Measurements from ENCODE around the gene OR2AG2. TPM values are rescaled to one million over a fixed set of nuclear protein-coding genes. Genes with fewer than 3 reads are reported as not detected.
A peak's percentile ranks its signal among the peaks of the same experiment; 100 is the strongest.

Gene OR2AG2
- total RNA-seq, 1 donor from 2014 or later = 0.41 TPM

DNA sequence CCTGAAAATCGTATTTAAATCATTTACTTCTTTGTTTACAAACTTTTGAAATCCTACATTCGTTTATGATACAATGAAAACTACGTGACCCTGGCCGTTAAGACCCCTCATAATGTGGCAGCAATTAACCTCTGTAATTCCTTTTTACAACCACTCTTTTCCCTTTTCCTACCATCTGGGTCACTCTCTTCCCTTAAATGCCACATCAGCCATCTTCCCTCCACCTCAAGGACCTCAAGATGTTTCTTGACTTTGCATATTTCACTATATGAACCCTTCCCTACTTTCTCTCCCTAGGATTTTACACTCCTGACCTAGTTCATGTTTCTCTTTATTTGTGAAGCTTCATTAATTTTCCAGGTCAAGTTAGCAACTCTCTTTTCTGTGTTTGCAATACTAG, 26.8 kb downstream of the OR2AG2 start:
- FAIRE-seq = no peak
- DNase-seq (ENCODE audit: low spot score in 2 of 2) = no peak

DNA sequence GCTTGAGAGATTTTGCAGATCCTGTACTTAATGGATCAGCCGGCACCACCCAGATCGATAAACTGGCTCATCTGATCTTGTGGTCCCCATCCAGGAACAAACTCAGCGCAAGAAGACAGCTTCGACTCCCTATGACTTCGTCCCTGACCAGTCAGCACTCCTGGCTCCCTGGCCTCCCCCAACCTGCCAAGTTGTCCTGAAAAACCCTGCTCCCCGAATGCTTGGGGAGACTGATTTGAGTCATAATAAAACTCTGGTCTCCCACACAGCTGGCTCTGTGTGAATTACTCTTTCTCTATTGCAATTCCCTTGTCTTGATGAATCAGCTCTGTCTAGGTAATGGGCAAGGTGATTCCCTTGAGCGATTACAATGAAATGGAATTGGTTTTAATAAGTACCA, 29.5 kb downstream of the OR2AG2 start:
- DNase-seq (ENCODE audit: low spot score in 2 of 2) = no peak
- no peak for FAIRE-seq

GRCh38 chr11:6738590-6738989, 33.2 kb downstream of the OR2AG2 start:
- no peak for DNase-seq (ENCODE audit: low spot score in 2 of 2)
- FAIRE-seq = no peak

GRCh38 chr11:6737872-6738466, 33.8 kb downstream of the OR2AG2 start:
- FAIRE-seq (no peak), DNase-seq (ENCODE audit: low spot score in 2 of 2) (peak in 1 of 2 donors; percentile 16)

GRCh38 chr11:6736495-6737121, 35.2 kb downstream of the OR2AG2 start:
- FAIRE-seq (no peak), DNase-seq (ENCODE audit: low spot score in 2 of 2) (no peak)

DNA sequence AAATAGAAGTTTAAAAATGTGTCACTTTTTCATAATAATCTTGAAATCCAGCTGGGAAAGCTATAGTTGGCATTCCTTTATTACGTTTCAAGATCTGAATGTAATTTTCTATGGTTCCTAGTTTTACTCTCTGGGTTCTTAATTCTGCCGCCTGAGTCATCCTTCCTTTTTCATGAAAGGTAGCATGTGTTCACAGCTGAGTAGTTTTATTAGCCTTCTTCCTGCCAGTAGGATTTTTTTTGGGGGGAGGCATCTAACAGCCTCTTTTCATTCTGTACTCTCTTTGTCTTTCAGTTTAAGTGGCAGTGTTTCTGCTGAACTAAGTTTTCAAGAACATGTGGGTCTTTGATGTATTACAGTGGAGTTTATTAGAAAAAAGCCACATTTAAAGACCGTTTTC, 36.5 kb downstream of the OR2AG2 start:
- DNase-seq (ENCODE audit: low spot score in 2 of 2) = no peak
- no peak for FAIRE-seq

DNA sequence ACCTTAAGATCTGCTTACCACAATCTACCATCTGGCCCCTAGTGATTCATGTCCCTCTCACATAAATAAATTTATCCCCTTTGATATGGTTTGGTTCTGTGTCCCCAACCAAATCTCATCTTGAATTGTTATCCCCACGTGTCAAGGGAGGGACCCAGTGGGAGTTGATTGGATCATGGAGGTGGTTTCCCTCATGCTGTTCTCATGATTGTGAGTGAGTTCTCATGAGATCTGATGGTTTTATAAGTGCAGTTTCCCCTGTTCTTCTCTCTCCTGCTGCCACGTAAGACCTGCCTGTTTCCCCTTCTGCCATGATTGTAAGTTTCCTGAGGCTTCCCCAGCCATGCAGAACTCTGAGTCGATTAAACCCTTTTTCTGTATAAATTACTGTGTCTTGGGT, 37.2 kb downstream of the OR2AG2 start:
- DNase-seq (ENCODE audit: low spot score in 2 of 2) (no peak), FAIRE-seq (no peak)

DNA sequence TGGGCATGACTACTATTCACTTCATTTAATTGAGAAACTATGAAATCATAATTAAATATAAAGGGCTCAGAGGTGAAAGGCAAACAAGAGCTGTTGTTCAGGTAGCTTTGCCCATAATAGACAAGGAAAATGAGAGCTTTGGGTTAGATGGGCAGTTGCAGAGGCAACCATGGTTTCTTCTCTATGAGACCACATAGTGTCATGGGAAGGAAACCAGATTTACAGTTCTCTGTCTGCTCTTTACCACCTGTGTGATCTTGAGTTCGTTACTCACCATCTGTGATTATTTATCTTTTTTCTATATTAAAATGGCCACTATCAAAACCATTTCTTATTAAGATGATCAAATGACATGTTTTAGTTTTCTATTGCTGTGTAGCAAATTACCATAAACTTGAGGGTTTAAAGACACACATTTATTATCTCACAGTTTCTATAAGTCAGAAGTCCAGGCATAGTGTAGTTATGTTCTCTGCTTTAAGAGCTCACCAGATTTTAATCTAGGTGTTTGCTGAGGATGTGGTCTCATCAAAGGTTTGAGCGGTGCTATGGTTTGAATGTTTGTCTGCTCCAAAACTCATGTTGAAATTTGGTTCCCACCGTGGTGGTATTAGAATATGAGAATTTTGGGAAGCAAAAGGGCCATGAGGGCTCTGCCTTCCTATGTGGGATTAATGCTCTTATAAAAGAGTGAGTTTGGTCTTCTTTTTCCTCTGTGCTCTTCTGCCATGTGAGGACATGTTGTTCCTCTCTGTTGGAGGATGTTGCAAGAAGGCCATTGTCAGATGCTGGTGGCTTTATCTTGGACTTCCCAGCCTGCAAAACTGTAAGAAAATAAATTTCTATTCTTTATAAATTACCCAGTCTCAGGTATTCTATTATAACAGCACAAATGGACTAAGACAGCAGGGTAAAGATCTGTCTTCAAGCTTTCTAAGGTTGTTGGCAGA, 38.2 kb downstream of the OR2AG2 start:
- no peak for DNase-seq (ENCODE audit: low spot score in 2 of 2)
- FAIRE-seq = no peak

DNA sequence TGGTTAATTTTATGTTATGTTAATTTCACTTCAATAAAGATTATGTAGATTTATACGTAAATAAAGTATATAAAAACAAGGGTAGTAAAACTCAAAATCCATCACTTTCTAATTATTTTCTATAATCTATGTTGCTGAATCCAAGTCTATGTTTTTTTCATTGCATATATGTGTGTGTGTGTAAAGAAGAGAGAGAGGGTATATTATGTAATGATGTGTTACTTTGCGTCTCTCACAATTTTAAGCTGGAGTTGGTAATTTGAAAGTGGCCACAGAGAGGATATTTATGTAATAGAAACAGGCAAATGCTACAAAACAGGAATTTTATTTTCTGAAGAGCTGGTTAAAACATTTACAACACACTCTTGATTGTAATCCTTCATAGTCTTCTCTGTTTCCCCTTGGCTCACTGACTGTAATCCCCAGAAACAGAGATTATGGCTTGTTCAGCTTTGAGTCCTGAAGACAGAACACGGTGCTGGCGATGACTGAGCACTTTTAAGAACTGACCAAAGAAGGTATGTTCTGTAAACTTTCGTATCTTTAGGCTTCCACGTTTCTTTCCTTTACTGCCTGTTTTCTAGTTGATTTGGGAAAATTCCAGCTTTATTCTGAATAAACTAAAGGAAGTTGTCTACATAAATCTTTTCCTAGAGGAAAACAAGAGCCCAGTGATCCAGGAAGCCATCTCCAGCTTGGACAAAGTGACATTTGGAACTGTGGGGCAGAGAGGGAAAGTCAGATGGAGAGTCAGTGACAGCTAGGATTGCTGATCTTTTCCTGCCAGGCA, 43.6 kb downstream of the OR2AG2 start:
- DNase-seq (ENCODE audit: low spot score in 2 of 2) (no peak), FAIRE-seq (no peak)

DNA sequence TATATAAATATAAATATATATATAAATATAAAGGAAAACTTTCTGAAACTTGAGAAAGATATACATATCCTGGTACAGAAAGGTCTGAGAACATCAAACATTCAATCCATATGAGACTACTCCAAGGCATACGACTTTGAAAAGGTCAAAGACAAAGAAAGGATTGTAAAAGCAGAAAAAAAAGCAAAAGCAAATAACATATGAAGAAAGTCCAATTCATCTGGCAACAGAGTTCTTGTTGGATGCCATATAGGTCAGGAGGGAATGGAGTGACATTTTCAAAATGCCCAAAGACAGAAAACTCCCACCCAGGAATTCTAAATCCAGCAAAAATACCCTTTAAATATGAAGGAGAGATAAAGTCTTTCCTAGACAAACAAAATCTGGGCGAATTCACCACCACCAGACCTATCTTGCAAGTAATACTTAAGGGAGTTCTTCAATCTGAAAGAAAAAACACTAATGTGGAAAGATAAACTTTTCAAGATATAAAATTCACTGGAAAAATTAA, 46.3 kb downstream of the OR2AG2 start:
- no peak for FAIRE-seq
- DNase-seq (ENCODE audit: low spot score in 2 of 2) = no peak

- FAIRE-seq (no peak), DNase-seq (ENCODE audit: low spot score in 2 of 2) (no peak)
Measured at GRCh38 chr11:6724013-6724412, 47.8 kb downstream of the OR2AG2 start.

GRCh38 chr11:6721343-6721742, 50.4 kb downstream of the OR2AG2 start:
- FAIRE-seq (no peak), DNase-seq (ENCODE audit: low spot score in 2 of 2) (no peak)

DNA sequence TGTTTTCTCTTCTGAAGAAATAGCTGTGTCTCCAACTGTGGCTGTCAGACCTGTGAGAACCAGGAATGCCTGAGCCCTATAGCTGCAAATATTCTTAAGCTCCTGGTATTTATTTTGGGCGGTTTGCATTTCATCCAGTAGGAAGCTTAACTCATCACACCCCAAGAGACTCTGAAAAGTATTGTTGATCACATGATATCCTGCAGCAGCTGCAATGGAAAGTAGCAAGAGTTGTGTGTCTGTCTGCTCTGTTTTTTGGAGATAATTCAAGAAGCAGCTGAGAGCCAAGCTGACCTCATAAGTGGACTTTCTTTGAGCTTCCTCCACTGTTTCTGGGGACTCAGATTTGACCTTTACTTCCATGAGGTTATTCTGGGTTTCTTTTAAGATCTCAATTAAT, 52.2 kb downstream of the OR2AG2 start:
- no peak for FAIRE-seq
- no peak for DNase-seq (ENCODE audit: low spot score in 2 of 2)

- no peak for FAIRE-seq
- DNase-seq (ENCODE audit: low spot score in 2 of 2) = no peak
Measured at GRCh38 chr11:6717426-6717825, 54.4 kb downstream of the OR2AG2 start.

Other genes with a start within 250 kb of the OR2AG2 start
- 11.4 TPM for gene RRP8, start 168.4 kb downstream of the OR2AG2 start, total RNA-seq
- gene ILK, start 168.2 kb downstream of the OR2AG2 start, total RNA-seq = 48.1 TPM
- 10.2 TPM for gene TAF10, start 159.8 kb downstream of the OR2AG2 start, total RNA-seq
- gene TPP1, start 152.6 kb downstream of the OR2AG2 start, total RNA-seq = 3.3 TPM
- 38.3 TPM for gene DCHS1, start 116.2 kb downstream of the OR2AG2 start, total RNA-seq
- gene MRPL17, start 88.6 kb downstream of the OR2AG2 start, total RNA-seq = 18.8 TPM
- not detected for gene OR2AG1, start 11.0 kb upstream of the OR2AG2 start, total RNA-seq
- 0.41 TPM for gene OR6A2, start 27.7 kb upstream of the OR2AG2 start, total RNA-seq
- not detected for gene OR10A5, start 73.7 kb upstream of the OR2AG2 start, total RNA-seq
- gene OR10A2, start 91.1 kb upstream of the OR2AG2 start, total RNA-seq = not detected
- gene OR10A4, start 104.6 kb upstream of the OR2AG2 start, total RNA-seq = not detected
- gene OR2D2, start 120.5 kb upstream of the OR2AG2 start, total RNA-seq = 0.41 TPM
- gene OR2D3, start 149.0 kb upstream of the OR2AG2 start, total RNA-seq = not detected
- gene ZNF215, start 154.4 kb upstream of the OR2AG2 start, total RNA-seq = 5.3 TPM
- 15.9 TPM for gene ZNF214, start 248.4 kb upstream of the OR2AG2 start, total RNA-seq
- gene NLRP14, start 248.5 kb upstream of the OR2AG2 start, total RNA-seq = 0.41 TPM